DND-41 (cell line): ENCODE measurements around the gene NRCAM.

Experiments used
- EZH2 ChIP-seq: IDR thresholded peaks from 3 replicates; pipeline ENCODE4 v1.6.1; 2012; ENCODE audit warnings: borderline replicate concordance, low read depth, mild to moderate bottlenecking, moderate library complexity, low read length, inconsistent platforms; ENCODE audit not compliant: severe bottlenecking
- TF ChIP-seq, protein P1 (sequence below): IDR thresholded peaks from 2 replicates; pipeline ENCODE4 v1.5.1; 2012; ENCODE audit warnings: borderline replicate concordance, low read length, moderate library complexity, mild to moderate bottlenecking; ENCODE audit not compliant: poor library complexity, severe bottlenecking; ENCODE audit errors: extremely low read depth

DNA sequence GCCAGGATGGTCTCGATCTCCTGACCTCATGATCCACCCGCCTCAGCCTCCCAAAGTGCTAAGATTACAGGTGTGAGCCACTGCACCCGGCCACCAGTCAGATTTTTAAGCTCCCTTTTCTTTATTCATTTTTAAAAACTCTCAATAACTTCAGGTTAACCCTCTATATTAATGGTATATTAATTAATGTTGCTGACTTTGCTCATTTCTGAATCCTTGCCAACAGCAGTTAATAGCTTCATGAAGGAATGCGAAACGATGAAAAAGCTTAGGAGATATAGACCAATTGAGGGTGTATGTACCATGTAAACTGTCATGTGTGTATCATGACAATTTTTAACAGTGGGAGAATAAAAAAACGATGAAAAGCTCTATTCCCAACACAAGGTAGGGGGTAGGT, 42.2 kb upstream of the NRCAM start:
- TF ChIP-seq, protein P1, sequence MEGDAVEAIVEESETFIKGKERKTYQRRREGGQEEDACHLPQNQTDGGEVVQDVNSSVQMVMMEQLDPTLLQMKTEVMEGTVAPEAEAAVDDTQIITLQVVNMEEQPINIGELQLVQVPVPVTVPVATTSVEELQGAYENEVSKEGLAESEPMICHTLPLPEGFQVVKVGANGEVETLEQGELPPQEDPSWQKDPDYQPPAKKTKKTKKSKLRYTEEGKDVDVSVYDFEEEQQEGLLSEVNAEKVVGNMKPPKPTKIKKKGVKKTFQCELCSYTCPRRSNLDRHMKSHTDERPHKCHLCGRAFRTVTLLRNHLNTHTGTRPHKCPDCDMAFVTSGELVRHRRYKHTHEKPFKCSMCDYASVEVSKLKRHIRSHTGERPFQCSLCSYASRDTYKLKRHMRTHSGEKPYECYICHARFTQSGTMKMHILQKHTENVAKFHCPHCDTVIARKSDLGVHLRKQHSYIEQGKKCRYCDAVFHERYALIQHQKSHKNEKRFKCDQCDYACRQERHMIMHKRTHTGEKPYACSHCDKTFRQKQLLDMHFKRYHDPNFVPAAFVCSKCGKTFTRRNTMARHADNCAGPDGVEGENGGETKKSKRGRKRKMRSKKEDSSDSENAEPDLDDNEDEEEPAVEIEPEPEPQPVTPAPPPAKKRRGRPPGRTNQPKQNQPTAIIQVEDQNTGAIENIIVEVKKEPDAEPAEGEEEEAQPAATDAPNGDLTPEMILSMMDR: no peak
- TF ChIP-seq EZH2: no peak
